BE2C (cell line): ENCODE results near the gene ARAP1.

Source experiments
- DNase-seq: peaks from one replicate; pipeline ENCODE4 v3.0.0-alpha.2; 2020
- H3K27me3 ChIP-seq: fragments of 250-450 bp; sonication (Bioruptor Pico); 2 replicates; pipeline ENCODE4 v1.5.1; 2020; ENCODE audit warnings: mild to moderate bottlenecking
- H3K36me3 ChIP-seq: fragments of 250-450 bp; sonication (Bioruptor Pico); 2 replicates; pipeline ENCODE4 v1.5.1; 2020; ENCODE audit warnings: mild to moderate bottlenecking
- H3K4me1 ChIP-seq: fragments of 250-450 bp; sonication (Bioruptor Pico); 2 replicates; pipeline ENCODE4 v1.5.1; 2020
- H3K4me3 ChIP-seq: 2 replicates; pipeline ENCODE4 v1.5.1; 2011; ENCODE audit warnings: low read depth, low read length
- H3K9me3 ChIP-seq: fragments of 250-450 bp; sonication (Bioruptor Pico); 2 replicates; pipeline ENCODE4 v1.5.1; 2020
- CTCF ChIP-seq: IDR thresholded peaks from 2 replicates; pipeline ENCODE4 v1.5.1; 2012; ENCODE audit warnings: mild to moderate bottlenecking, low read depth, low read length

ARAP1 gene

DNA sequence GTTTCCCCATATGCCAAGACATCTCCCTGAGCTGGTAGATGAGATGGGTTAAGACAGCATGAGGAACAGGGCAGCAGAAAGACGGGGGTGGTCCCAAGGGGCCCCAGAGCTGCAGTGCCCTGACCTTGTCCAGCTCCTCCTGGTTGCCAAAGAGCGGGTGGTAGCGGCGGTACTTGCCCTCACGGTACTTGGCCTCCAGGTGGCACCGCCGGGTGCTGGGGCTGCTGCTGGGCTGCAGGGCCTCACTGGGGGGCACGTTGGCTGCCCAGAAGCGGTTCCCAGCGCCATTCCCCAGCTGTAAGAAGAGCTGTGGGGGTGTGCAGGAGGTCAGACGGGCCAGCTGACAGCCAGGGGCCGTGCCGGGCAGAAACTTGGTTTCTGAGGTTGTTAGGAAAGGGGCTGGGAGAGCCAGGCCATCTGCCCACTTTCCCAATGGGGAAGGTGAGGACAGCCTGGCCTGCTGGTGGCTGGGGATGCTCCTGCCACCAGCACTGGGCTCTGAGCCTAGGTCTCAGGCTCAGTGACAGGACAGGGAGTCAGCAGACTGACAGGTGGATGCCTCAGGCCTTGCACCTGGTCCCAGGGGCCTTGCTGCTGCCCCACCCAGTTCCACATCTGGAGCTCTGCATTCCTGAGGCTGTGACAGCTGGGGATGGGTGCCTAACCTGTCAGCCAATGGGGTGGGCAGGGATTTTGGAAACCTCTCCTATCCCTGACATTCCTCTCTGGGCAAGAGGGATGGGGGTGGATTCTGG lies 48.0 kb downstream of the ARAP1 start:
- peaks cover 6% of the 10 kb centered on the region for H3K4me1 ChIP-seq
- H3K4me3 ChIP-seq: no peak overlapping the region
- no peak for TF ChIP-seq CTCF
- no peaks in the 10 kb centered on the region for H3K9me3 ChIP-seq
- no peaks in the 10 kb centered on the region; the same call in 1 of the 2 replicates for H3K36me3 ChIP-seq
- no peak for DNase-seq
- no peaks in the 10 kb centered on the region for H3K27me3 ChIP-seq

DNA sequence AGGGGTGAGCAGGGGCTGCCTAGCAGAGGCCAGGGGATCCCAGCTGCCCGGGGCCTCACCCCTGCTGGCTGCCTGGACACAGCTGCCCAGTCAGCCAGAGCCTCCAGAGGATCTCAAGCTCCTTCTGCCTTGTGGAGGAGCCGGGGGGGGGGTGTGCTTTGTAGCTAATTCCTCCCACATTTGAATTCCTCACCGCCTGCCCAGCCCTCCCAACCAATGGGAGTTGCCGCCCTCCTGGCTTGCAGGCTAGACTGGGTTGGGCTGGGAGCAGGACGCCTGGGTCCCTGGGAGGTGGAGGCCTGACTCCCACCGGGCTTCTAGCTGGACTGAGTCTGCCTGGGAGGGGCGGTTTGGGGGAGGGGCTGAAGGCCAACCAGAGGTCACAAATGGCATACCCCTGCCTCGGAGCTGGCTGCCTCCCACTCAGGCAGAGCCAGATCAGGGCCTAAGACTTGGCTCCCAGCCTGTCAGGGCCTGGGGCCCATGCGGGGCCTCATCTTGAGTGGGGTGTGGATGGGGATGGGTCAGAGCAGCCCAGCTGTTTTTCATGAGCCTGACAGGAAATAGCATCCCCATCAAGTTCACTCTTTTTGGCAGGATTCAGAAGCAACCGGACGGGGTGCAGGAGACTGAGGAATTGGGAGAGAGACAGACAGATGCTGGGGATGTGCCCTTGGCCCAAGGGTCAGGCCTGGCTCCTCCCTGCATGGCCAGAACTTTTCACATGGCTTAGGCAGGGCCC lies 48.8 kb downstream of the ARAP1 start:
- DNase-seq: no peak
- H3K4me3 ChIP-seq: no peak overlapping the region
- no peaks in the 10 kb centered on the region for H3K27me3 ChIP-seq
- no peaks in the 10 kb centered on the region; the same call in 1 of the 2 replicates for H3K36me3 ChIP-seq
- H3K4me1 ChIP-seq: peaks cover 6% of the 10 kb centered on the region
- no peaks in the 10 kb centered on the region for H3K9me3 ChIP-seq
- no peak for TF ChIP-seq CTCF

GRCh38 chr11:72702577-72703241 lies 49.5 kb downstream of the ARAP1 start:
- no peaks in the 10 kb centered on the region for H3K9me3 ChIP-seq
- H3K36me3 ChIP-seq: no peaks in the 10 kb centered on the region; the same call in 1 of the 2 replicates
- no peak for DNase-seq
- H3K4me1 ChIP-seq: peaks cover 6% of the 10 kb centered on the region
- no peaks in the 10 kb centered on the region for H3K27me3 ChIP-seq
- TF ChIP-seq CTCF: no peak
- no peak overlapping the region for H3K4me3 ChIP-seq

DNA sequence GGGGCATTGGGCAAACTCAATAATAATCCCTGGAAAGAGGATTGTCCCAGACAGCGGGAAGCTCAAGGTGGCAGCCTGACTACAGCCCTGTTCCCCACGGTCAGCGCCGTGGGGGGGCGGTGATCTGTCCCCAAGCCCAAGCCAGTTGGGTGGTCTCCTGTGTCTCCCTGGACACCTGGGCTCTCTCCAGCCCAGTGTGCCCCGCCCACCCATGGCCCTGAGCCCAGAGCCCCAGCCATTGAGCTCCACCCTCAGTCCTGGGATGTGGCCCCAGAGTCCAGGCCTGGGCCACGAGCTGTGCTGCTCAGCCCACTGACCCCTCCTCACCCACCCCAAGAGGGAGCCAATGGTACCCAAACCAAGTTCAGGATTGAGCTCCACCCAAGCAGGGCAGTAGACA lies 50.1 kb downstream of the ARAP1 start:
- H3K9me3 ChIP-seq: no peaks in the 10 kb centered on the region
- no peak for DNase-seq
- H3K36me3 ChIP-seq: no peaks in the 10 kb centered on the region; the same call in 1 of the 2 replicates
- no peaks in the 10 kb centered on the region for H3K27me3 ChIP-seq
- H3K4me1 ChIP-seq: peaks cover 6% of the 10 kb centered on the region
- TF ChIP-seq CTCF: no peak
- no peak overlapping the region for H3K4me3 ChIP-seq

DNA sequence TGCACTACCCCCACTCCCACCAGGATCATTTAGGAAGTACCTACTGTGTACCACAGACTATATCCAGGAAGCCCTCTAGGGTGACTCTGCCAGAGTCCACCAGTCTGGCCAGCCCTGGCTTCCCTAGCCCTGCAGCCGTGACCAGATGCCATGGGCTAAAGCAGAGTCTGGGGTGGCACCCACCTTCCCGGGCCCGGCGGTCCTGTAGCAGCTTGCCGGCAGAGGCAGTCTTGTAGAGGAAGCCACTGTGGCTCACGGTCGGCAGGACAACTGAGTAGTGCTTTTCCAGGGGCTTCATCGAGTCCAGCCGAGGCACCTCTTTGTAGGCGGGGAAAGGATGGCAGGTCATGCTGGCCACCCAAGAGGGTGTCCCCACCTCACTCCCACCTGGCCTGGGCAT lies 50.7 kb downstream of the ARAP1 start:
- no peak for TF ChIP-seq CTCF
- H3K9me3 ChIP-seq: no peaks in the 10 kb centered on the region
- no peak for DNase-seq
- no peaks in the 10 kb centered on the region; the same call in 1 of the 2 replicates for H3K36me3 ChIP-seq
- H3K4me1 ChIP-seq: peaks cover 6% of the 10 kb centered on the region
- no peak overlapping the region for H3K4me3 ChIP-seq
- H3K27me3 ChIP-seq: no peaks in the 10 kb centered on the region

DNA sequence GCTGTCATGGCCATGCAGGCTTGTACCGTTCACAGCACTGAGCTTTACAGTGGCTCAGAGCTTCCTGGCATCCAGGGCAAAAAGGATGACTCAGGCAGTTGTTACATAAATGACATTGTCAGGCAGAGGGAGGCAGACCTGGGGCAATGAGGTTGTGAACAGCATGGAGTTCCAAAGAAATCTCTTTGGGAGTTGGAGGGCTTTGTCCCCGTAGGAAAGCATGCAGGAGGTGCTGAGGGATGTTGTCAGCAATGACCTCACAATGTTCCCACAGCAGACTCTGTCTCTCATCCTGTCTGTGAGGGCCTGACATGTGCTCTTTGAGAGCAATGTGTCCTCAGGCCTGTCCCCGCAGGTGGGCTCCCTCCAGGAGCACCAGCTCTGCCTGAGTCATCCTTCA lies 52.1 kb downstream of the ARAP1 start:
- peaks cover 6% of the 10 kb centered on the region for H3K4me1 ChIP-seq
- TF ChIP-seq CTCF: no peak
- no peak overlapping the region for H3K4me3 ChIP-seq
- H3K36me3 ChIP-seq: no peaks in the 10 kb centered on the region; the same call in 1 of the 2 replicates
- DNase-seq: no peak
- no peaks in the 10 kb centered on the region for H3K27me3 ChIP-seq
- H3K9me3 ChIP-seq: no peaks in the 10 kb centered on the region
